Choroid plexus epithelial cell (primary cell): ENCODE results near the gene ZNF41.

Experiments used
- DNase-seq: peaks from one replicate; pipeline ENCODE4 v3.0.0-alpha.2; 2010; ENCODE audit warnings: low read depth
- H3K4me3 ChIP-seq: 2 replicates; pipeline ENCODE4 v1.5.1; 2011; ENCODE audit warnings: low read depth, mild to moderate bottlenecking, control low read depth, low read length, moderate library complexity
- CTCF ChIP-seq: conservative IDR thresholded peaks from 2 replicates; pipeline ENCODE4 v1.5.1; 2011; ENCODE audit warnings: low read depth, mild to moderate bottlenecking, control low read depth, inconsistent platforms, low read length, moderate library complexity

Gene ZNF41

GRCh38 chrX:47484885-47485284 lies 1.9 kb upstream of the ZNF41 start:
- no peak for DNase-seq
- H3K4me3 ChIP-seq = no peak overlapping the region
- no peak for TF ChIP-seq CTCF

- peak; percentile 28 for DNase-seq
- TF ChIP-seq CTCF = no peak
- peak overlapping the region; percentile 72 for H3K4me3 ChIP-seq
Observed at GRCh38 chrX:47483306-47484268, 565 bp upstream of the ZNF41 start.

GRCh38 chrX:47482065-47482511 lies 934 bp downstream of the ZNF41 start:
- no peak for DNase-seq
- peak overlapping the region; percentile 72 for H3K4me3 ChIP-seq
- no peak for TF ChIP-seq CTCF

GRCh38 chrX:47481160-47481559 lies 1.9 kb downstream of the ZNF41 start:
- TF ChIP-seq CTCF = no peak
- no peak for DNase-seq
- no peak overlapping the region for H3K4me3 ChIP-seq

- no peak for TF ChIP-seq CTCF
- DNase-seq = no peak
- no peak overlapping the region for H3K4me3 ChIP-seq
Observed at GRCh38 chrX:47480576-47480975, 2.4 kb downstream of the ZNF41 start.

GRCh38 chrX:47475476-47475875 lies 7.5 kb downstream of the ZNF41 start:
- no peak for DNase-seq
- no peak for TF ChIP-seq CTCF
- H3K4me3 ChIP-seq = no peak overlapping the region

GRCh38 chrX:47467106-47467505 lies 15.9 kb downstream of the ZNF41 start:
- TF ChIP-seq CTCF = no peak
- H3K4me3 ChIP-seq = no peak overlapping the region
- DNase-seq = no peak
